Measurements from ENCODE around the gene IL12RB2.

GRCh38 chr1:67371043-67371442 lies 63.4 kb downstream of the IL12RB2 start:
- TF ChIP-seq CTCF (IDR thresholded peaks at IDR 0.05) (no peak), POLR2A (IDR thresholded peaks at IDR 0.05) (no peak)

Measured in tibial nerve (tissue), 3 donors.